OCI-LY1 (cell line): ENCODE results near the gene SYMPK.

Experiments
- CTCF ChIP-seq: fragments of 200-600 bp; sonication (generic), shearing (Covaris generic); IDR thresholded peaks from 2 replicates; pipeline ENCODE4 v1.5.1; 2017; ENCODE audit warnings: mild to moderate bottlenecking, antibody characterized with exemption, low read length, moderate library complexity, mixed read lengths
- EZH2 ChIP-seq: fragments of 200-600 bp; sonication (generic), shearing (Covaris generic); IDR thresholded peaks from 2 replicates; pipeline ENCODE4 v1.8.0; 2017; ENCODE audit warnings: borderline replicate concordance, mixed run types, mild to moderate bottlenecking, antibody characterized with exemption, low read length, moderate library complexity, mixed read lengths

DNA sequence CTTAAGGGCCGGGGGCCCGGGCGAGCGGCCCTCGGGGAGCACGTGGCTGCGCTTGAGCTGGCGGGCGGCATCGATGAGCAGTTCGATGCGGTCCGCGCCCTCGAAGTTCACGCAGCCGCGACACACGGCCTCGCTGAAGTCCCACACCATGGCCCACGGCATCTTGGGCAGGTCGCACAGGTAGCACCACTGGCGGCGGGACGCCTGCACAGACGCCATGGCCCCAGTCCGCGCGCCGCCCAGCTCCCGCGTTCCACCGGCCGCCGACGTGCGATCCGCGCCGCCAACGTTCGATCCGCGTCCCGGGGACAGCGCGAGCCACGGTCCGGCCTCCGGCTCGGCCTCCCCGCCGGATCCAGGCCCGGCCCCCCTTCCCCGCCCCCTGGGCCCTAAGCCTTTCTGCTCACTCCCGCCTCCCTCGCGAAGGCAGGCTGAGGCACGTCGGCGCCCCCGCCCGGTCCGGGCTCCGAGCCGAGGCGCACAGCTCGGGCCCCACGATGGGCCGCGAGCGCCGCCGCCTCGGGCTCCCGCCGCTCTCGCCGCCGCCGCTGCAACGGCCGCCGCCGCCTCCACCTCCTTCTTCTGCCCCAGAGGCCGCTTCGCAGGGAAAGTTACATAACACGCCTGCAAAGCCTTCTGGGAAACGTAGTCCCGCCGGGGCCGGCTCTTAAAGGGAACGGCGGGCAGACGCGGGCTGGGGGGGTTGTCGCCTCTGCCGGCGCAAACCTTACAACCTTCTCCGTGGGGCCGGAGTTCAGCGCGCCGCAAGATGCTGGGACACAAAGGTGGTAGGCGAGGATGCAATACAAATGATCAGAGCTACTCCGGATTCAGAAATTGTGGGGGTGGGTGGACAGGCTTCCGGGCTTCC is 22.8 kb upstream of the SYMPK start, which contains the start of gene IRF2BP1:
- TF ChIP-seq CTCF (no peak), EZH2 (no peak)
